Astrocyte of the spinal cord (primary cell): ENCODE results near the gene PPP1R27.

Experiments used
- DNase-seq: peaks from one replicate; pipeline ENCODE4 v3.0.0; 2011; ENCODE audit warnings: low read depth, low spot score
- H3K4me3 ChIP-seq: 2 replicates; pipeline ENCODE4 v1.5.1; 2011; ENCODE audit warnings: low read depth, mild to moderate bottlenecking, low read length, moderate library complexity
- CTCF ChIP-seq: IDR thresholded peaks from 2 replicates; pipeline ENCODE4 v1.5.1; 2012; ENCODE audit warnings: low read depth, mild to moderate bottlenecking, low read length, inconsistent platforms
- in situ Hi-C: cut with HindIII; loops from 2 replicates; pipeline ENCODE4 v1.10.0; 2017; ENCODE audit warnings: low sequenced_read_pairs

The PPP1R27 gene

GRCh38 chr17:81804559-81805399 is 30.1 kb downstream of the PPP1R27 start:
- H3K4me3 ChIP-seq: no peak overlapping the region
- no peak for DNase-seq

GRCh38 chr17:81803728-81804558 is 30.9 kb downstream of the PPP1R27 start, which contains the start of gene GCGR:
Gene GCGR (plus strand): TSS chr17:81804150. CDS start chr17:81809019, 4,869 bp downstream.
- in situ Hi-C loops: no loop called here
- TF ChIP-seq CTCF: no peak
- H3K4me3 ChIP-seq: no peak within 1 kb of the TSS
- DNase-seq: no peak

More at GRCh38 chr17:81804559-81805399, 30.1 kb downstream of the PPP1R27 start:
- in situ Hi-C loops: no loop called here
- TF ChIP-seq CTCF: no peak

- DNase-seq: no peak
- in situ Hi-C loops: no loop called here
- H3K4me3 ChIP-seq: no peak overlapping the region
- TF ChIP-seq CTCF: no peak
Measured at GRCh38 chr17:81802856-81803643, 31.8 kb downstream of the PPP1R27 start.

GRCh38 chr17:81802048-81802758 is 32.6 kb downstream of the PPP1R27 start:
- DNase-seq: no peak
- no peak overlapping the region for H3K4me3 ChIP-seq
- TF ChIP-seq CTCF: no peak
- in situ Hi-C loops: no loop called here

- no peak for TF ChIP-seq CTCF
Measured at GRCh38 chr17:81801327-81801726, 33.5 kb downstream of the PPP1R27 start.

More at GRCh38 chr17:81801327-81801726, 33.5 kb downstream of the PPP1R27 start:
- DNase-seq: no peak
- H3K4me3 ChIP-seq: no peak overlapping the region
- in situ Hi-C loops: no loop called here
